Ureter (tissue), 1 donor: ENCODE data around the gene PPAN. TPM values are rescaled to one million over a fixed set of nuclear protein-coding genes. Genes with fewer than 3 reads are reported as not detected.

ENCODE experiments used
- DNase-seq: peaks from one replicate; pipeline ENCODE4 v3.0.0-alpha.2; 2020; ENCODE audit warnings: low spot score
- total RNA-seq: library from RNA; stranded (reverse); gene quantifications from one replicate; pipeline ENCODE4 v1.2.4, GENCODE V29; 2023
- donor health status: DM: yes; HTN: yes; CAD: no.

Gene PPAN
- total RNA-seq, 1 donor from 2014 or later = 78.6 TPM

GRCh38 chr19:10092648-10093294, 13.4 kb upstream of the PPAN start:
- DNase-seq = no peak

GRCh38 chr19:10093295-10094186, 12.6 kb upstream of the PPAN start:
- DNase-seq = no peak

GRCh38 chr19:10095622-10095947, 10.6 kb upstream of the PPAN start:
- DNase-seq = no peak

- peak; percentile 89 for DNase-seq
These were observed 10.1 kb upstream of the PPAN start for GRCh38 chr19:10095948-10096614.

DNA sequence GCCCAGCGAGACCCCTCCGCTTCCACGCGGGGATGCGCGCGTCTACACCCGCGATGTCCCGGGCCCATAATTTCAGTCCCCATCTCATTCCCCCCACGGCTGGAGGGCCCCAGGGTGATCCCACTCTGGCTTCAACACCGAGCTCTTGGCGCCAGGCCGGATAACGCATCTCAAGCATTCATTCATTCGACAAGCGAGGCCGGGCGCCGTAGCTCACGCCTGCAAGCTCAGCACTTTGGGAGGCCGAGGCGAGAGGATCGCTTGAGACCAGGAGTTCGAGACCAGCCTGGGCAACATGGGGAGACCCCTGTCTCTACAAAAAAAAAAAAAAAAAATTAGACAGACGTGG, 9.6 kb upstream of the PPAN start:
- no peak for DNase-seq

DNA sequence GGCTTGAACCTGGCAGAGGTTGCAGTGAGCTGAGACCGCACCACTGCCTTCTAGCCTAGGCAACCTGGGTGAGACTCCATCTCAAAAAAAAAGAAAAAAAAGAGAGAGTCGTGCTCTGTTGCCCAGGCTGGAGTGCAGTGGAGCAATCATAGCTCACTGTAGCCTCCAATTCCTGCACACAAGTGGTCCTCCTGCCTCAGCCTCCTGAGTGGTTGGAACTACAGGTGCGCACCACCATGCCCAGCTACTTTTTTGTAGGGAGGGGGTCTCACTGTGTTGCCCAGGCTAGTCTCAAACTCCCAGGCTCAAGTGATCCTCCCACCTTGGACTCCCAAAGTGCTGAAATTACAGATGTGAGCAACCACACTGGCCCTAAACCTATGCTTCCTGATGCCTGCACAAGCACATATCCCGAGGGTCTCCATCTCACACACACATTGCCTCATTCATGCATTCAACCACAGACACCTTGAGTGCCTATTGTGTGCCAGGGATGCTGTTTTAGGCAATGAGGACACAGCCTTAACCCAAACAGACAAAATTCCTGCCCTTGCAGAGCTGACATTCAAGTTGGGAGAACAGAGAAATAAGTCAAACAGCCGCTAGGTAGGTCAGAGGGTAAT, 5.9 kb upstream of the PPAN start:
- DNase-seq = no peak

DNA sequence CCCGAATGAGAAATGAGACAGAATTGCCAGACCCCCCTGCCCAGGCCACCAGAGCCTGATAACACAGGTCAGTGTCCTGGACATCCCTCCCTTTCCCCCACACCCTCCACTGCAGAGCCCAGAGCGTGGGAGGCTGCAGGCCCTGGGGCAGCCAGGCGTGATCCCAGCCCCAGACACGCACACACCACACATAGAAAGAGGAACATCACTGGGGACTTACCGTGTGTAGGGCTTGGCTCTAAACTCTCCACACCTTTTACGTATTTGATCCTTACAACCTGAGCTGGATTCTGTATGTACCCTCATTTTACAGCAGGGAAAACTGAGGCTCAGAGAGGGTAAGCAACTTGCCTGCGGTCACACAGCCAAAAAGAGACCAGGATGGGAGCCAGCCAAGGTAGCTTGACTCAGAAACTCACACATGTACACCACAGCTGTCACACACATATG, 3.4 kb upstream of the PPAN start:
- no peak for DNase-seq

GRCh38 chr19:10104130-10104513, 2.0 kb upstream of the PPAN start:
- no peak for DNase-seq

- DNase-seq = no peak
These were observed 1.3 kb upstream of the PPAN start for GRCh38 chr19:10104665-10105508.

- no peak for DNase-seq
These were observed 558 bp upstream of the PPAN start for GRCh38 chr19:10105509-10106099.

DNA sequence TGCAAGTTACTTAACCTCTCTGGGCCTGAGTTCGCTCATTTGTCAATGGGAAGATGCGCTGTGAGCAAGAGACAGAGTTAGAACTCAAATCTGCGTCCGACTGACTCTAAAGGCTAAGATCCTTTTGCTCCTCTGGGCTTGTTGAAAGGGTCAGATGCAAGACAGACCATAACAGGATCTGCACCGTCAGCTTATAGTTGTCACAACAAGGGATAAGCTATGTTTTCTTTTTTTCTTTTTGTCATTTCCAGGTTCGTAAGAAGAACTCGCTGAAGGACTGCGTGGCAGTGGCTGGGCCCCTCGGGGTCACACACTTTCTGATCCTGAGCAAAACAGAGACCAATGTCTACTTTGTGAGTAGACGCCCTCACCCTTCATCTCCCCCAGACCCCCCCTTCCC, 1.1 kb downstream of the PPAN start:
- no peak for DNase-seq

GRCh38 chr19:10107817-10108367, 1.7 kb downstream of the PPAN start:
- DNase-seq = no peak

GRCh38 chr19:10109528-10109927, 3.4 kb downstream of the PPAN start:
- no peak for DNase-seq

- no peak for DNase-seq
These were observed 4.2 kb downstream of the PPAN start for GRCh38 chr19:10110076-10110971.

- no peak for DNase-seq
These were observed 4.8 kb downstream of the PPAN start for GRCh38 chr19:10110972-10111317.

GRCh38 chr19:10111405-10111811, 5.2 kb downstream of the PPAN start, which contains the start of gene P2RY11:
Gene P2RY11, plus strand, starts transcription at chr19:10111693. Its CDS starts 29 bp downstream, at chr19:10111722.
- DNase-seq = no peak

DNA sequence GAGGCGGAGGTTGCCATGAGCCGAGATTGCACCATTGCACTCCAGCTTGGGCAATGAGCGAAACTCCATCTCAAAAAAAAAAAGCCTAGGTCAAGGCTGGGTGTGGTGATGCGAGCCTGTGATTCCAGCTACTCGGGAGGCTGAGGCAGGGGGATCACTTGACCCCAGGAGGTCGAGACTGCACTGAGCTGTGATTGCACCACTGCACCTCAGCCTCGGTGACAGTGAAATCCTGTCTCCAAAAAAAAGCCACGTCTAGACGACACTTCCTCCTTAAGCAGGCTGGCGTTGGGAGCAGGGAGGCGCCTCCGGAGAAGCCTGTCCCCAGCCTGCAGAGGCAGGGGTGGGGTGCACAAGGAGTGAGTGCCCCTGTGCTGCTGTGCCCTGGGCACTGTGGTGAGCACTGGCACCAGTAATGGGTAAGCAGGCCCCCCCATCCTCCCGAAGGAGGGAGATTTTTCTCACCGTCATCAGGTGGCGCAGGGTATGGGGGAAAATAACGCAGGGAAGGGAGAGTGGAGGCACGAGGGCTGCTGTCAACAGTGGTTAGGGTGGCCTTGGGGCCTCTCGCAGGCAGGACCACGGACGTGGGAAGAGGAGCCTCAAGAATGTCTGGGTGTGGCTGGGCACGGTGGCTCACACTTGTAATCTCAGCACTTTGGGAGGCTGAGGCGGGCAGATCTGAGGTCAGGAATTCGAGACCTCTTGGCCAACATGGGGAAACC, 6.0 kb downstream of the PPAN start:
- DNase-seq = no peak

GRCh38 chr19:10112895-10113591, 6.9 kb downstream of the PPAN start:
- DNase-seq = no peak
